K562 (cell line): ENCODE results near the gene RNF186. TPM values are rescaled to one million over a fixed set of nuclear protein-coding genes. Genes with fewer than 3 reads are reported as not detected.

Experiments used
- ATAC-seq: fragments of 200-7000 bp; cut with Tn5 transposase; 3 replicates; pipeline ENCODE4 v1.9.1; 2020; ENCODE audit warnings: moderate library complexity
- BruUV-seq: library from RNA; stranded (reverse); fragments of 400-500 nt; replicated peaks from 2 replicates; lab custom pipeline; 2021; lab: Mats Ljungman, UMichigan
- CTCF ChIA-PET: fragments of 300-600 bp; formaldehyde crosslinking; extraction: SDS; loops from one replicate; lab custom pipeline; 2021; ENCODE audit warnings: low intra/inter-chr PET ratio; lab: Yijun Ruan, JAX
- POLR2A ChIA-PET: fragments of 300-600, 350-650 bp; sonication (Branson Sonifier 250); formaldehyde crosslinking; extraction: SDS; loops from one replicate; lab custom pipeline; 2021; ENCODE audit warnings: antibody characterized with exemption, inconsistent platforms; lab: Yijun Ruan, JAX
- DNase-seq, 4 experiments: peaks; one replicate each; pipeline versions ENCODE4 v3.0.0 to v3.0.0-alpha.2; 2011 to 2018; ENCODE audit warnings: low spot score in 3 of 4, mixed read lengths in 3 of 4; ENCODE audit errors: extremely low read depth in 1 of 4
- FAIRE-seq: peaks from 2 replicates; lab custom pipeline; 2011; peaks lifted over from hg19 to GRCh38; lab: Jason Lieb, UNC
- H2AFZ ChIP-seq: 2 replicates; pipeline ENCODE4 v1.6.0; 2011; ENCODE audit warnings: low read depth, low read length, control low read depth, inconsistent platforms
- H3K27ac ChIP-seq: fragments of 200-600 bp; 3 replicates; pipeline ENCODE4 v1.8.0; 2011; ENCODE audit warnings: low read depth, mild to moderate bottlenecking, control low read depth, inconsistent platforms, low read length, moderate library complexity, mixed read lengths; ENCODE audit errors: extremely low read depth
- H3K27me3 ChIP-seq, 2 experiments: fragments of 300-600 bp in 1 of 2; 2 replicates in 1 of 2; 3 replicates in 1 of 2; pipeline versions ENCODE4 v1.6.0 to v1.8.0; 2011; ENCODE audit warnings: inconsistent platforms in 2 of 2, low read length in 2 of 2, mild to moderate bottlenecking in 1 of 2, mixed read lengths in 1 of 2, moderate library complexity in 1 of 2; ENCODE audit not compliant: control insufficient read depth in 2 of 2, insufficient read depth in 2 of 2
- H3K36me3 ChIP-seq: fragments of 300-600 bp; 3 replicates; pipeline ENCODE4 v1.8.0; 2011; ENCODE audit warnings: mild to moderate bottlenecking, low read length, inconsistent platforms; ENCODE audit not compliant: control insufficient read depth, insufficient read depth
- H3K4me1 ChIP-seq, 2 experiments: fragments of 200-600 bp in 1 of 2; replicated peaks in 1 of 2; 2 replicates in 1 of 2; 3 replicates in 1 of 2; pipeline versions ENCODE4 v1.5.1 to v1.8.0; 2011; ENCODE audit warnings: inconsistent platforms in 2 of 2, low read length in 2 of 2, mild to moderate bottlenecking in 1 of 2, mixed read lengths in 1 of 2, moderate library complexity in 1 of 2; ENCODE audit not compliant: control insufficient read depth in 2 of 2, insufficient read depth in 2 of 2
- H3K4me2 ChIP-seq: 2 replicates; pipeline ENCODE4 v1.6.1; 2011; ENCODE audit warnings: low read length, control low read depth, inconsistent platforms, mixed read lengths; ENCODE audit not compliant: insufficient read depth
- H3K4me3 ChIP-seq: fragments of 200-600 bp; sonication (generic), shearing (Covaris generic); 2 replicates; pipeline ENCODE4 v1.5.1; 2016; ENCODE audit warnings: control low read depth, inconsistent platforms
- H3K79me2 ChIP-seq: fragments of 200-600 bp; 3 replicates; pipeline ENCODE4 v1.8.0; 2011; ENCODE audit warnings: low read length, inconsistent platforms; ENCODE audit not compliant: control insufficient read depth, insufficient read depth
- H3K9ac ChIP-seq, 2 experiments: 2 replicates each; pipeline versions ENCODE4 v1.6.0 to v1.6.1; 2011; ENCODE audit warnings: low read depth in 2 of 2, low read length in 2 of 2, control low read depth in 1 of 2, inconsistent platforms in 1 of 2, mild to moderate bottlenecking in 1 of 2, mixed read lengths in 1 of 2; ENCODE audit not compliant: insufficient read depth in 1 of 2
- H3K9me1 ChIP-seq: one replicate; pipeline ENCODE4 v1.6.0; 2011; ENCODE audit warnings: inconsistent platforms, mild to moderate bottlenecking, low read length, moderate library complexity; ENCODE audit not compliant: control insufficient read depth, insufficient read depth
- H3K9me3 ChIP-seq: replicated peaks from 2 replicates; pipeline ENCODE4 v1.5.1; 2011; ENCODE audit warnings: low read depth, low read length, inconsistent platforms; ENCODE audit not compliant: control insufficient read depth, insufficient read depth
- H4K20me1 ChIP-seq: replicated peaks from 2 replicates; pipeline ENCODE4 v1.6.1; 2011; ENCODE audit warnings: low read length, inconsistent platforms, mixed read lengths; ENCODE audit not compliant: control insufficient read depth, insufficient read depth
- MAFG ChIP-seq: fragments of 450-650 bp; conservative IDR thresholded peaks from 2 replicates; pipeline ENCODE4 v1.6.1; 2016; ENCODE audit warnings: missing genetic modification characterization, missing compliant biosample characterization
- MBD2 ChIP-seq: sonication (generic); IDR thresholded peaks from 2 replicates; pipeline ENCODE4 v1.6.1; 2016; ENCODE audit warnings: low read depth, borderline replicate concordance
- MYC ChIP-seq, 2 experiments: fragments of 250-450 bp in 1 of 2; sonication (Bioruptor Pico) in 1 of 2; IDR thresholded peaks; 2 replicates each; pipeline versions ENCODE4 v1.5.1 to v1.6.1; 2012 to 2021; ENCODE audit warnings: low read depth in 2 of 2, borderline replicate concordance in 1 of 2, improper control_type of control experiment in 1 of 2, low read length in 1 of 2, mild to moderate bottlenecking in 1 of 2, moderate library complexity in 1 of 2
- NFE2L1 ChIP-seq: fragments of 450-650 bp; IDR thresholded peaks from 2 replicates; pipeline ENCODE4 v1.6.1; 2016; ENCODE audit warnings: missing genetic modification characterization, low read depth, mild to moderate bottlenecking, missing compliant biosample characterization, moderate library complexity, borderline replicate concordance
- WGBS: fragments of 100-300 bp; shearing (Covaris generic); methylation state at CpG from one replicate; pipeline ENCODE4 v1.1.6; 2016; ENCODE audit warnings: low coverage, mixed read lengths; ENCODE audit not compliant: insufficient coverage; ENCODE audit errors: missing lambda C conversion rate; 5-methylcytosine and 5-hydroxymethylcytosine counted together
- in situ Hi-C: fragments of 300-500 bp; cut with MboI; formaldehyde crosslinking; loops from 4 replicates; pipeline ENCODE4 v1.15.0; 2018; ENCODE audit warnings: inconsistent platforms, mixed read lengths
- intact Hi-C: fragments of 100-400 bp; cut with micrococcal nuclease; formaldehyde crosslinking; loops from 2 replicates; pipeline ENCODE4 v1.14.2; 2022
- polyA plus RNA-seq, 8 experiments: library from polyadenylated mRNA; depleted of rRNA in 4 of 8; stranded (reverse) in 5 of 8; unstranded in 3 of 8; fragments of >200 nt; fragmentation: Nextera tagmentation in 2 of 8; fragmentation: Illumina TruSeq in 1 of 8; extraction: Ambion mirVana in 2 of 8; extraction: Trizol in 1 of 8; gene quantifications; 2 replicates each; pipeline versions ENCODE4 v1.2.1 to v1.2.3, GENCODE V29; 2011 to 2014; ENCODE audit warnings: inconsistent platforms in 1 of 8, missing spikeins in 1 of 8
- total RNA-seq, 7 experiments: library from RNA; depleted of rRNA in 6 of 7; stranded (reverse); fragments of >200 nt in 6 of 7; fragmentation: Illumina TruSeq in 2 of 7; extraction: Trizol in 2 of 7; gene quantifications; 2 replicates each; pipeline versions ENCODE4 v1.2.1 to v1.2.3, GENCODE V29; 2011 to 2021; ENCODE audit warnings: low replicate concordance in 1 of 7
- TF ChIP-seq, protein P1 (sequence below), 2 experiments: fragments of 450-650 bp in 1 of 2; sonication (generic) in 1 of 2; formaldehyde crosslinking in 1 of 2; IDR thresholded peaks; 2 replicates each; pipeline versions ENCODE4 v1.7.1 to v1.9.0; 2016 to 2022; ENCODE audit warnings: inconsistent platforms in 1 of 2, mild to moderate bottlenecking in 1 of 2, missing genetic modification reagents in 1 of 2
- TF ChIP-seq, protein P2 (sequence below): fragments of 450-650 bp; formaldehyde crosslinking; IDR thresholded peaks from 2 replicates; pipeline ENCODE4 v1.4.0; 2020; ENCODE audit warnings: mild to moderate bottlenecking, moderate library complexity
- TF ChIP-seq, protein P3 (sequence below): sonication (generic); formaldehyde crosslinking; IDR thresholded peaks from 2 replicates; pipeline ENCODE4 v1.5.0; 2020; ENCODE audit warnings: missing genetic modification reagents
- TF ChIP-seq, protein P4 (sequence below): fragments of 250-450 bp; sonication (Bioruptor Pico); IDR thresholded peaks from 2 replicates; pipeline ENCODE4 v1.8.0; 2021; ENCODE audit warnings: moderate library complexity, mild to moderate bottlenecking, inconsistent platforms

RNF186 gene
- total and polyA plus RNA-seq, 9 of the 15 experiments (the other 6 are each of a cell fraction or from before 2014, with no cell fraction given), result not detected

DNA sequence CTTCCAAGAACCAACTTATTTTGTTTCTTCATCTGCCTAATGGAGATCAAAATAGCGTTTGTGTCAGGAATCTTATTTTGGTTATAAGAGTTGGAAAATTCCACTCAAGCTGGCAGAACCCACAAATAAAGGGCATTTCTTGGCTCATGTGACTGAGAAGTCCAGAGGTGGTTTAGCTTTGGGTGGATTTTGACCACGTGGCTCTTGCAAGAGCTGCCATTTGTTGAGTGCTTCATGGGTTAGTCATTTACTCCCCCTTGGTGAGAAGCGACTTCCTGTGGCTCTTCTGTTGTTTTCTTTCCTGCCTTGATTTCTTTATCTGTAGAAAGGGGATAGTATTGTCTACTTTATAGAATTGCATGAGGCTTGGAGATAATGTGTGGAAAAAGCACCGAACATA is 9.5 kb upstream of the RNF186 start:
- Histone ChIP-seq H2AFZ (no peak overlapping the region), H3K79me2 (no peaks in the 10 kb centered on the region), H3K9me1 (no peaks in the 10 kb centered on the region), H3K4me2 (no peak overlapping the region), H3K4me3 (no peak overlapping the region), H3K4me1 (no peaks in the 10 kb centered on the region), H3K9ac (no peak overlapping the region), H3K36me3 (no peaks in the 10 kb centered on the region), H4K20me1 (no peaks in the 10 kb centered on the region), H3K9me3 (no peaks in the 10 kb centered on the region), H3K27ac (no peak overlapping the region), H3K27me3 (peaks cover 13 to 31% of the 10 kb centered on the region in 2 experiments)
- POLR2A ChIA-PET, result interaction anchor here (0.7 to 0.8 kb wide), 3 partner anchors 25 to 195 kb away, joined by 3 read pairs; no protein-coding TSS in a partner anchor
- 2% methylated on average over 4 of the region's 4 CpGs for WGBS
- intact Hi-C loops, result no loop called here
- CTCF ChIA-PET, result no interaction called here
- in situ Hi-C loops, result no loop called here
- FAIRE-seq (no peak), DNase-seq (no peak), ATAC-seq (no peak)
- BruUV-seq, result no TSS peak
- TF ChIP-seq NFE2L1 (tag) (no peak), MYC (IDR thresholded peaks at IDR 0.05; ENCODE audit: low read depth, low read length) (no peak), MYC (CRISPR knock-in tag; IDR thresholded peaks at IDR 0.05; ENCODE audit: borderline replicate concordance, low read depth) (no peak), MBD2 (no peak), MAFG (tag) (no peak)
- TF ChIP-seq, protein P1, sequence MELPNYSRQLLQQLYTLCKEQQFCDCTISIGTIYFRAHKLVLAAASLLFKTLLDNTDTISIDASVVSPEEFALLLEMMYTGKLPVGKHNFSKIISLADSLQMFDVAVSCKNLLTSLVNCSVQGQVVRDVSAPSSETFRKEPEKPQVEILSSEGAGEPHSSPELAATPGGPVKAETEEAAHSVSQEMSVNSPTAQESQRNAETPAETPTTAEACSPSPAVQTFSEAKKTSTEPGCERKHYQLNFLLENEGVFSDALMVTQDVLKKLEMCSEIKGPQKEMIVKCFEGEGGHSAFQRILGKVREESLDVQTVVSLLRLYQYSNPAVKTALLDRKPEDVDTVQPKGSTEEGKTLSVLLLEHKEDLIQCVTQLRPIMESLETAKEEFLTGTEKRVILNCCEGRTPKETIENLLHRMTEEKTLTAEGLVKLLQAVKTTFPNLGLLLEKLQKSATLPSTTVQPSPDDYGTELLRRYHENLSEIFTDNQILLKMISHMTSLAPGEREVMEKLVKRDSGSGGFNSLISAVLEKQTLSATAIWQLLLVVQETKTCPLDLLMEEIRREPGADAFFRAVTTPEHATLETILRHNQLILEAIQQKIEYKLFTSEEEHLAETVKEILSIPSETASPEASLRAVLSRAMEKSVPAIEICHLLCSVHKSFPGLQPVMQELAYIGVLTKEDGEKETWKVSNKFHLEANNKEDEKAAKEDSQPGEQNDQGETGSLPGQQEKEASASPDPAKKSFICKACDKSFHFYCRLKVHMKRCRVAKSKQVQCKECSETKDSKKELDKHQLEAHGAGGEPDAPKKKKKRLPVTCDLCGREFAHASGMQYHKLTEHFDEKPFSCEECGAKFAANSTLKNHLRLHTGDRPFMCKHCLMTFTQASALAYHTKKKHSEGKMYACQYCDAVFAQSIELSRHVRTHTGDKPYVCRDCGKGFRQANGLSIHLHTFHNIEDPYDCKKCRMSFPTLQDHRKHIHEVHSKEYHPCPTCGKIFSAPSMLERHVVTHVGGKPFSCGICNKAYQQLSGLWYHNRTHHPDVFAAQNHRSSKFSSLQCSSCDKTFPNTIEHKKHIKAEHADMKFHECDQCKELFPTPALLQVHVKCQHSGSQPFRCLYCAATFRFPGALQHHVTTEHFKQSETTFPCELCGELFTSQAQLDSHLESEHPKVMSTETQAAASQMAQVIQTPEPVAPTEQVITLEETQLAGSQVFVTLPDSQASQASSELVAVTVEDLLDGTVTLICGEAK (IDR thresholded peaks at IDR 0.05), result no peak
- TF ChIP-seq, protein P1 (CRISPR knock-in tag; IDR thresholded peaks at IDR 0.05), result no peak
- TF ChIP-seq, protein P2, sequence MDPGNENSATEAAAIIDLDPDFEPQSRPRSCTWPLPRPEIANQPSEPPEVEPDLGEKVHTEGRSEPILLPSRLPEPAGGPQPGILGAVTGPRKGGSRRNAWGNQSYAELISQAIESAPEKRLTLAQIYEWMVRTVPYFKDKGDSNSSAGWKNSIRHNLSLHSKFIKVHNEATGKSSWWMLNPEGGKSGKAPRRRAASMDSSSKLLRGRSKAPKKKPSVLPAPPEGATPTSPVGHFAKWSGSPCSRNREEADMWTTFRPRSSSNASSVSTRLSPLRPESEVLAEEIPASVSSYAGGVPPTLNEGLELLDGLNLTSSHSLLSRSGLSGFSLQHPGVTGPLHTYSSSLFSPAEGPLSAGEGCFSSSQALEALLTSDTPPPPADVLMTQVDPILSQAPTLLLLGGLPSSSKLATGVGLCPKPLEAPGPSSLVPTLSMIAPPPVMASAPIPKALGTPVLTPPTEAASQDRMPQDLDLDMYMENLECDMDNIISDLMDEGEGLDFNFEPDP (CRISPR knock-in tag), result no peak
- TF ChIP-seq, protein P3, sequence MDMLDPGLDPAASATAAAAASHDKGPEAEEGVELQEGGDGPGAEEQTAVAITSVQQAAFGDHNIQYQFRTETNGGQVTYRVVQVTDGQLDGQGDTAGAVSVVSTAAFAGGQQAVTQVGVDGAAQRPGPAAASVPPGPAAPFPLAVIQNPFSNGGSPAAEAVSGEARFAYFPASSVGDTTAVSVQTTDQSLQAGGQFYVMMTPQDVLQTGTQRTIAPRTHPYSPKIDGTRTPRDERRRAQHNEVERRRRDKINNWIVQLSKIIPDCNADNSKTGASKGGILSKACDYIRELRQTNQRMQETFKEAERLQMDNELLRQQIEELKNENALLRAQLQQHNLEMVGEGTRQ, result peak; percentile 33
- TF ChIP-seq, protein P4, sequence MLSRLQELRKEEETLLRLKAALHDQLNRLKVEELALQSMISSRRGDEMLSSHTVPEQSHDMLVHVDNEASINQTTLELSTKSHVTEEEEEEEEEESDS (CRISPR knock-in tag), result no peak
- TF ChIP-seq, all 486 proteins: peak for 1
